Gastroesophageal sphincter (tissue), 4 donors: ENCODE results near the gene EIF3B. TPM values are rescaled to one million over a fixed set of nuclear protein-coding genes. Genes with fewer than 3 reads are reported as not detected.

Experiments
- ATAC-seq: fragments of 150-250 bp; one replicate; pipeline ENCODE4 v1.9.1; 2016; ENCODE audit warnings: mild to moderate bottlenecking, moderate library complexity
- H3K27ac ChIP-seq, 4 donors: fragments of 200-600 bp; sonication (generic) in 3 of 4; 1 replicate in 3 of 4; 2 replicates in 1 of 4; pipeline ENCODE4 v1.5.1; 2016 to 2019
- H3K27me3 ChIP-seq: fragments of 200-600 bp; sonication (generic); one replicate; pipeline ENCODE4 v1.5.1; 2019
- H3K36me3 ChIP-seq, 2 donors: fragments of 200-600 bp; sonication (generic); one replicate each; pipeline ENCODE4 v1.5.1; 2019; ENCODE audit warnings: control low read depth in 1 of 2
- H3K4me1 ChIP-seq, 3 donors: fragments of 200-600 bp; sonication (generic); 1 replicate in 2 of 3; 2 replicates in 1 of 3; pipeline ENCODE4 v1.5.1; 2016 to 2019; ENCODE audit warnings: control low read depth in 2 of 3
- H3K4me3 ChIP-seq, 2 donors: fragments of 200-600 bp; sonication (generic); one replicate each; pipeline ENCODE4 v1.5.1; 2019; ENCODE audit warnings: mild to moderate bottlenecking in 1 of 2, moderate library complexity in 1 of 2
- H3K9me3 ChIP-seq, 3 donors: fragments of 200-600 bp; sonication (generic); one replicate each; pipeline ENCODE4 v1.5.1; 2017 to 2019; ENCODE audit warnings: control low read depth in 2 of 3
- EP300 ChIP-seq: sonication (generic); formaldehyde crosslinking; IDR thresholded peaks from one replicate; pipeline ENCODE4 v1.6.1; 2017; ENCODE audit warnings: antibody characterized with exemption, mild to moderate bottlenecking
- POLR2A ChIP-seq, 2 donors: fragments of 450-650 bp; IDR thresholded peaks; one replicate each; pipeline ENCODE4 v1.6.1; 2017; ENCODE audit warnings: antibody characterized with exemption in 2 of 2, mild to moderate bottlenecking in 2 of 2, moderate library complexity in 1 of 2
- POLR2AphosphoS5 ChIP-seq: sonication (generic); formaldehyde crosslinking; IDR thresholded peaks from one replicate; pipeline ENCODE4 v1.6.1; 2017; ENCODE audit warnings: antibody characterized with exemption
- WGBS, 2 donors: methylation state at CpG; one replicate each; pipeline ENCODE4 v1.1.5; 2018; ENCODE audit warnings: low coverage in 1 of 2; 5-methylcytosine and 5-hydroxymethylcytosine counted together
- total RNA-seq, 4 donors: library from RNA; depleted of rRNA; stranded (reverse); fragments of >200 nt; gene quantifications; one replicate each; pipeline ENCODE4 v1.1.0, GENCODE V29; 2016
- TF ChIP-seq, protein P1 (sequence below), 4 experiments: fragments of 200-600 bp in 2 of 4; fragments of 450-650 bp in 2 of 4; sonication (generic) in 1 of 4; IDR thresholded peaks; one replicate each; pipeline ENCODE4 v1.5.1; 2017 to 2019; ENCODE audit warnings: antibody characterized with exemption in 4 of 4, mild to moderate bottlenecking in 2 of 4, moderate library complexity in 2 of 4

EIF3B gene
- total RNA-seq, 4 donors from 2014 or later: 126 to 147 (median 137) TPM

GRCh38 chr7:2403718-2404648 lies 49.4 kb downstream of the EIF3B start:
- Histone ChIP-seq H3K4me1 (peaks cover 0 to 81% (median 22%) of the 10 kb centered on the region in 3 donors), H3K27ac (peak overlapping the region; percentile 31 to 90 (median 85)), H3K27me3 (no peaks in the 10 kb centered on the region), H3K9me3 (no peaks in the 10 kb centered on the region), H3K4me3 (peak overlapping the region; percentile 86 to 100), H3K36me3 (no peaks in the 10 kb centered on the region)
- WGBS, 2 donors: no CpG with 5 or more reads among the region's 71 CpGs
- TF ChIP-seq POLR2AphosphoS5 (no peak), EP300 (no peak)
- TF ChIP-seq, protein P1, sequence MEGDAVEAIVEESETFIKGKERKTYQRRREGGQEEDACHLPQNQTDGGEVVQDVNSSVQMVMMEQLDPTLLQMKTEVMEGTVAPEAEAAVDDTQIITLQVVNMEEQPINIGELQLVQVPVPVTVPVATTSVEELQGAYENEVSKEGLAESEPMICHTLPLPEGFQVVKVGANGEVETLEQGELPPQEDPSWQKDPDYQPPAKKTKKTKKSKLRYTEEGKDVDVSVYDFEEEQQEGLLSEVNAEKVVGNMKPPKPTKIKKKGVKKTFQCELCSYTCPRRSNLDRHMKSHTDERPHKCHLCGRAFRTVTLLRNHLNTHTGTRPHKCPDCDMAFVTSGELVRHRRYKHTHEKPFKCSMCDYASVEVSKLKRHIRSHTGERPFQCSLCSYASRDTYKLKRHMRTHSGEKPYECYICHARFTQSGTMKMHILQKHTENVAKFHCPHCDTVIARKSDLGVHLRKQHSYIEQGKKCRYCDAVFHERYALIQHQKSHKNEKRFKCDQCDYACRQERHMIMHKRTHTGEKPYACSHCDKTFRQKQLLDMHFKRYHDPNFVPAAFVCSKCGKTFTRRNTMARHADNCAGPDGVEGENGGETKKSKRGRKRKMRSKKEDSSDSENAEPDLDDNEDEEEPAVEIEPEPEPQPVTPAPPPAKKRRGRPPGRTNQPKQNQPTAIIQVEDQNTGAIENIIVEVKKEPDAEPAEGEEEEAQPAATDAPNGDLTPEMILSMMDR (IDR thresholded peaks at IDR 0.05): peak in 2 of 4 experiments; percentile 26 to 27
- peak; percentile 35 for ATAC-seq

- H3K4me1 ChIP-seq: peaks cover 0 to 81% (median 25%) of the 10 kb centered on the region in 3 donors
- H3K36me3 ChIP-seq: no peaks in the 10 kb centered on the region
- H3K9me3 ChIP-seq: no peaks in the 10 kb centered on the region
- no peaks in the 10 kb centered on the region for H3K27me3 ChIP-seq
- H3K4me3 ChIP-seq: peak overlapping the region; percentile 86 to 100
- peak overlapping the region in 3 of 4 donors; percentile 83 to 90 (median 87) for H3K27ac ChIP-seq
- WGBS, 2 donors: 72 to 75% methylated on average over 9 to 12 of the region's 12 CpGs
- TF ChIP-seq POLR2A (IDR thresholded peaks at IDR 0.05): no peak
- TF ChIP-seq, protein P1 (IDR thresholded peaks at IDR 0.05): no peak
- ATAC-seq: no peak
Measured at GRCh38 chr7:2404714-2405119, 50.1 kb downstream of the EIF3B start.

GRCh38 chr7:2405201-2405600 lies 50.6 kb downstream of the EIF3B start:
- H3K4me3 ChIP-seq: no peak overlapping the region
- H3K36me3 ChIP-seq: no peaks in the 10 kb centered on the region
- H3K9me3 ChIP-seq: no peaks in the 10 kb centered on the region
- no peak for TF ChIP-seq POLR2A (IDR thresholded peaks at IDR 0.05)
- TF ChIP-seq, protein P1 (IDR thresholded peaks at IDR 0.05): no peak
- TF ChIP-seq POLR2AphosphoS5: no peak
- no peak for TF ChIP-seq EP300
- no peak for ATAC-seq
- no peak overlapping the region for H3K27ac ChIP-seq
- no peaks in the 10 kb centered on the region for H3K27me3 ChIP-seq
- 87 to 100% methylated on average over 7 to 10 of the region's 10 CpGs for WGBS, 2 donors
- H3K4me1 ChIP-seq: peaks cover 0 to 81% (median 21%) of the 10 kb centered on the region in 3 donors

GRCh38 chr7:2405601-2406345 lies 51.1 kb downstream of the EIF3B start:
- peaks cover 0 to 81% (median 21%) of the 10 kb centered on the region in 3 donors for H3K4me1 ChIP-seq
- H3K27ac ChIP-seq: no peak overlapping the region
- TF ChIP-seq POLR2AphosphoS5: no peak
- WGBS, 2 donors: 71 to 83% methylated on average over 14 to 17 of the region's 21 CpGs
- H3K27me3 ChIP-seq: no peaks in the 10 kb centered on the region
- H3K36me3 ChIP-seq: no peaks in the 10 kb centered on the region
- H3K9me3 ChIP-seq: no peaks in the 10 kb centered on the region
- no peak for ATAC-seq
- no peak overlapping the region for H3K4me3 ChIP-seq

DNA sequence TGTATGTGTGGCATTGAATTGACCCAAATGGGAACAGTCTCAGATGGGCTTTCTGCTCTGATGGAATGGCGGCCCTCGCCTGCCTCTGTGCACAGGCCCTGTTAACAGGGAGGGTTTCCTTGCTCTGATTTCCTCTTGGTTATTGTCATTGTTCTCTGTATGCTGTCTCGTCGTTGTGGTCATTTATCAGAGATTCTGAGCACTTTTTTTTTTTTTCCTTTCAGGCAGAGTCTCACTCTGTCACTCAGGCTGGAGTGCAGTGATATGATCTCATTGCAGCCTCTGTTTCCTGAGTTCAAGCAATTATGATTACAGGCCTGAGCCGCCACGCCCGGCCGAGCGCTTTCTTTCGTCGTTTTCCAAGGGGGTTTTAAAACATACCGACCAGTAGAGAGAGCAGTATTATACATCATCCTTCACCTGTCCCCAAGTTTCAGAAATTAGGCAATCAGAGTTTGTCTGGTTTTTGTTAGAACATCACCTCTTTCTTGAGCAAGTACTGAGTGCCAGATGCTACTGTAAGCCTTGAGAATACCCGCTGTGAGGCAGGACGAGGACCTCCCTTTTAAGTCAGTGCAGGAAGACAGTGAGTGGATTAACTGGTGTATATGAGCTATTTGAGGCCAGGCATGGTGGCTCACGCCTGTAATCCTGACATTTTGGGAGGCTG lies 55.3 kb downstream of the EIF3B start:
- Histone ChIP-seq H3K4me3 (no peak overlapping the region), H3K4me1 (peaks cover 7 to 84% (median 19%) of the 10 kb centered on the region in 3 donors), H3K36me3 (no peaks in the 10 kb centered on the region), H3K27ac (peak overlapping the region in 3 of 4 donors; percentile 36 to 43 (median 38)), H3K9me3 (no peaks in the 10 kb centered on the region), H3K27me3 (no peaks in the 10 kb centered on the region)
- WGBS, 2 donors: 70 to 77% methylated on average over 7 to 13 of the region's 15 CpGs
- peak; percentile 20 for ATAC-seq
- TF ChIP-seq EP300 (no peak), POLR2A (IDR thresholded peaks at IDR 0.05) (no peak)
